Tongue (tissue), 2 donors: ENCODE measurements around the gene ANKRD2. TPM values are rescaled to one million over a fixed set of nuclear protein-coding genes. Genes with fewer than 3 reads are reported as not detected.

Experiments used
- DNase-seq: peaks from one replicate; pipeline ENCODE4 v3.0.0-alpha.2; 2015
- total RNA-seq: library from RNA; depleted of rRNA; stranded (reverse); fragments of >200 nt; gene quantifications from one replicate; pipeline ENCODE4 v1.2.3, GENCODE V29; 2014

Gene ANKRD2
- total RNA-seq, 1 donor from 2014 or later: 29.7 TPM

DNA sequence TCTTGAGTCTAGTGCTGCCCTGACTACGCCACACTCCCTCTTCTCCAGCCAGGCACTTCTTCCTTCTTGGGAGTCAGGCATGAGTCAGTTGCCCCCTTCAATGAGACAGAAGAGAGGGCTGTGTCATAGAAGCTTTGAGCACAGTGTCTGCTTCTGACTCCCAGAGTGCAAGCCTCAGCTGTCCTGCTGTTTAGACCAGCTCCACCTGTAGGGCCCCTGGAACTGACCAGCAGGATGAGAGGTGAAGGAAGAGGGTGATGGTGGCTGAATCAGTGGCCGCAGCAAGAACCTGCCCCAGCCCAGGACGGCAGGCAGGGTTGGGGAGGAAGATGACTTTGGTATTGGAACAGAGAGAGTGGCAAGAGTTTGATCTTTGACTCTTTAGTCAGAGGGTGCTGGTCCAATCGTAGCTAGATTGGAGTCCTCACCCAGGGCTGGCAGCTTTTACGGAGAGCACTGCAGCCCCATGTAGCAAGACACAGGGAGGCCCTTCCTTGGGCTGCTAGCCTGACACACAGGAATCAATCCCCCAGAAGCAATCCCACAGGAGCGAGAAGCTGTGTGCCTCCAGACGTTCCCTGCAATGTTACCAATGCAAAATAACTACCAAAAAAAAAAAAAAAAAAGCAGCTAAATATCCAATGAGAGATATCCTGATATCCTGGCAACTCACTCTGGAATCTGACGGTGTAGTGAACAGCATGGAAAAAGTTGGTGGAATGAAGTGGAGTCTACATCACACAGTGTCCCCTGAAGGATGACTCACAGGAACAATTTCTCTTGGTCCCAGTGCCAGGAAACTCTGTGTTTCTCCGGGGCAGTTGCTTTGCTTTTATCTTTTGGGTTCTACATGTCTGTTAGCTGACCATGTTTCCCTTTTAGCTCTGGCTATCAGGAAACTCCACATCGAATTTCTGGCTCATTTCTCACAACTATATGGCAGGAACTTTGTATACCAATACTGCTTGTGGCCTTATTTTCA, 23.8 kb downstream of the ANKRD2 start:
- DNase-seq: no peak

DNA sequence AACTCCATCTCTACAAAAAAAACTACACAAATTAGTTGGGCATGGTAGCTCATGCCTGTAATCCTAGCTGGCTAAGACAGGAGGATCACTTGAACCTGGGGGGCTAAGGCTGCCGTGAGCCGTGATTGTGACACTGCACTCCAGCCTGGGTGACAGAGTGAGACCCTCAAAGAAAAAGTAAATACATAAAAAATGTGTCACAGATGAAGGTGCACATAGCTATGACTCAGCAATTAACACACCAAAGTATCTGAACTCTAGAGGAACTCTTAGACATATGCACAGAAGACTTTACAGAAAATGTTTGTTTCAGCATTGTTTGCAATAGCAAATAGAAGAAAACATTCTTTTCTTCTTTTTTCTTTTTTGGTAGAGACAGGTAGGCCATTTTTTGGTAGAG, 25.2 kb downstream of the ANKRD2 start:
- no peak for DNase-seq

DNA sequence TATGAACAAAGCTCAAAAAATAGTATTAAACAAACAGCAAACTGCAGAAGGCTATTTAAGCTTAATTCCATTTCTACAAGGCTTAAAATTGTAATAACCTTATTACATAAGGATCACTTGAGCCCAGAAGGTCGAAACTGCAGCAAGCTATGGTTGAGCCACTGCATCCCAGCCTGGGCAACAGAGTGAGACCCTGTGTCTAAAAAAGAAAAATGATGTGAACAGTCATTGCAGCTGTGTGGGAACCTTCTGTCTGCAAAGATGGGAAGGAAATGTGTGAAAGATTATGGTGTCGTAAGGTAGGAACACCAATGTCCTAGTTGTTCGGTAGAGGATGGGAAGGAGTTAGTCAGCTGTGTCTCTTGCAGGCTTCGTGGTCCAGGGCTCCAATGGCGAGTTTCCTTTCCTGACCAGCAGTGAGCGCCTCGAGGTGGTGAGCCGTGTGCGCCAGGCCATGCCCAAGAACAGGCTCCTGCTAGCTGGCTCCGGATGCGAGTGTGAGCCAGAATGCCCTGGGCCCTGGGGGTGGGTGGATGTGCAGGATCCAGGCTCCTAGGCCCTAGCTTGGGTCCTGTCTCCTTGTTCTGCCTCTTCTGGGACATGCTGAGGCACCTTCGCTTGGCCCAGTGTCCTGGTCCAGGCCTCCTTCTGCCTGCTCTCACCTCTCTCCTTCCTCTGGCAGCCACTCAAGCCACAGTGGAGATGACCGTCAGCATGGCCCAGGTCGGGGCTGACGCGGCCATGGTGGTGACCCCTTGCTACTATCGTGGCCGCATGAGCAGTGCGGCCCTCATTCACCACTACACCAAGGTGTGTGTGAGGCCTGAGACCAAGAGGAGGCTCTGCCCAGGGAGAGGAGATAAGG, 26.1 kb downstream of the ANKRD2 start:
- DNase-seq: no peak

DNA sequence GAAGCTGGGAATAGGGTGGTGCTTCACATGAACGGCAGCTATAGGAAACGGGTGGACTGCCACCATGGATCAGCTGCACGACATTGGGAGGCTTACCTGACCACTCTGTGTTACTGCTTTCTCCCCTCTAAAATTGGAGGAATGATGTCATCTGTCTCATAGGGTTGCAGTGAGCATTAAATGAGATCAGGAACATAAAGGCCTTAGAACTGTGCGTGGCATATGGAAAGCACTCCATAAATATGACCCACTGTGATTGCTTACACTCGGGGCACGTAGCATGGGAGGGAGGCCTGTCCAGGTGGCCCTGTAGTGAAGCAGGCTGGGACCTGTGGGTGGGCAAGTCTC, 26.7 kb downstream of the ANKRD2 start:
- DNase-seq: no peak

DNA sequence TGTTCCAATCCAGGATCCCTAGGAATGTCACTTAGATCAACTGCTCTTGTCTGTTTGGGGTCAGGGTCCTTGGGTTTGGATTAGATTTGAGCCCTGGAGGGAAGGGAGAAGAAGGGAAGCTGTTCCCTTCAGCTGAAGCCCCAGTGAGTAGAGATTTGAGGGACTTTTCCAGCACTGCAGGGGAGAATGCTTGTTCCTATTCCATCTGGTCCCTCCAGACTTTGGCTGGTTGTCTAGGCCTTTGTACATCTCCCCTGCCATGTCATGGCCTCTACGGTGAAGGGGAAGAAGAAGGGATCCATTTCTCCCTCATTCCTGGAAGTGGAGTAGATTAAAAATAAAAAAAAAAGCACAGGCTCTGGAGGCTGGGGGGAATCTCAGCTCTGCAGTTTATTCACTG, 28.0 kb downstream of the ANKRD2 start:
- no peak for DNase-seq

DNA sequence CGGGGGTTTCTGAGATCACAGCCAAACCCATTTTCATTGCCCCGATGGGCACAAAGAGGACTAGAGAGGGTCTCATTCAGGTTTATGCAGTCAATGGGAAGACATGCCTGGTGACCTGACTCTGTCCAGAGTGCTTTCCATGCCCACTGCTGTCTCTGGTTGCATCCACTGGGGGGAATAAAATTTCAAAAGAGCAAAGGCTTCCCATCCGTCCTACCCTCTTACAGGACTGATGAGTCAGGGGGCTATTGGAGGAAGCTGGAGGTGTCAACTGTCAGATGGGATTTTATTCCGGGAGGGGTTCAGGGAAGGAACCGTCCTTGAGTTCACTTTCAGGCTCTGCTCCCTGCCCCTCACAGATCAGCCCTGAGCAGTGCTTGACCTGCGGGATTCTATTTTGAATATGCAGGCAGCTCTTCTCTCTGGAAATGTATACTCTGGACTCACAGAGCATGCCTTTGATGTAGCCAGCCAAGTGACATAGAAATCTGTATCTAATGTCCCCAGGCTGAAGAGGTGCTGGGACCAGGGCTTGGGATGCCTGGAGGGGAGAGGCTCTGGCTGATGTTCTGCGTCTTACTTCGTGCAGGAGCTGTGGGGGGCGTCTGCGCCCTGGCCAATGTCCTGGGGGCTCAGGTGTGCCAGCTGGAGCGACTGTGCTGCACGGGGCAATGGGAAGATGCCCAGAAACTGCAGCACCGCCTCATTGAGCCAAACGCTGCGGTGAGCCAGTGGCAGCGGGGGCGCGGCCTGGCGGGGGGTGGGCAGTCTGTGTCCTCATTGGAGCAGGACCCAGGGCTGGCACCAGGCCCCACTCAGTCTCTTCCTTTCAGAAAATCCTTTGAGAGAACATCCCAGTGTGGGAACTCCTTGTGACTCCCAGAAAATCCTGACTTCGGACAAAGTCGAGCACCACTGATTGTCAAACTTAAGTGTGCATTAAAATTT, 29.0 kb downstream of the ANKRD2 start:
- DNase-seq: peak; percentile 37

DNA sequence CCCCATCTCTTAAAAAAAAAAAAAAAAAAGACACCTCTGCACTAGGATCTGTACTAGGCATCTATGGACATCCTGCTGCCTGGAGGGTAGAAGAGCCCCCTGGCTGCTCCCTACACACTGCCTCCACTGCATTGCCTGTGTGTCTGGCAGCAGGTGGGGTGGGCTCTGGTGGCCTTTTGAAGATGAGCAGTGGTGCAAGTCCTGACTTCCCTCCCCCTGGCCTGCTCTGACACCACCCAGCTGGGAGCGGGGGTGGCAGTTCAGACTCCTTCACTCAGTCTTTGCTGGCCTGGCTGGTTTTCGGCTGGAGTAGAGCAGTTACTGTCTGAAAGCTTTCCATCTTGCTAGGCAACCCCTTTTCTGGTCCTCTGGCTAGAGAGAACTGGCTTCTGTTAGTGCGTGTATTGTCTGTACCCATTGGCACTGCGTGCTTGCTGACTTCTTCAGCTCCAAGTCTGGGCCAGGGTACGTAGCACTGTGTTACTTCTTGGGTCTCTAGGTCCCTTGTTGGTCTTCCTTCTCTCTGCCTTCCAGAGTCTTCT, 34.6 kb downstream of the ANKRD2 start:
- DNase-seq: no peak

DNA sequence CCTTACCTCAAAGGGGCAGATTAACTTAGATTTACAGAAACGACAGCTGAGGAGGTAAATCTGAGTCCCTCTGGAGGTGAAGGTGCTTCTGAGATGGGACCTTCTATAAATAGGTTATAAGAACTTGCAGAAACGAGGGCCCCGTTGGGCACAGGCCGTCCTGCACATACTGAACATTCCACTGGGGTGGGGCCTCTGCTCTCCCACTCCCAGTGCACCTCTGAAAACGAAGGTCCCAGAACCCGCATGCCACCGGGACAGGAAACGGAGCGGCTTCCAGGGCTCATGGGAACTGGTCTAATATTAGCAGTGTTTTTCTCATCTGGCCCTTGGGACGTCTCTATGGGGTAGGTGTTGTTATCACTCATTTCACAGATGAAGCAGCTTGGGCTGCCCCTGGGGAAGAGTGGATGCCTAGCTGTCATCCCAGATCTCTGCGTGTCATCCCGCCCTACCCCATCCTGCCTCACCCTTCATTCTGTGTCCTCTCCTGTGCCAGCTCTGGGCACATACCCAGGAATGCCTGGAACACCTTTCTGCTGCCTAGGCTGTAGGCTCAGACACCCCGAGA, 36.5 kb downstream of the ANKRD2 start:
- peak; percentile 77 for DNase-seq

DNA sequence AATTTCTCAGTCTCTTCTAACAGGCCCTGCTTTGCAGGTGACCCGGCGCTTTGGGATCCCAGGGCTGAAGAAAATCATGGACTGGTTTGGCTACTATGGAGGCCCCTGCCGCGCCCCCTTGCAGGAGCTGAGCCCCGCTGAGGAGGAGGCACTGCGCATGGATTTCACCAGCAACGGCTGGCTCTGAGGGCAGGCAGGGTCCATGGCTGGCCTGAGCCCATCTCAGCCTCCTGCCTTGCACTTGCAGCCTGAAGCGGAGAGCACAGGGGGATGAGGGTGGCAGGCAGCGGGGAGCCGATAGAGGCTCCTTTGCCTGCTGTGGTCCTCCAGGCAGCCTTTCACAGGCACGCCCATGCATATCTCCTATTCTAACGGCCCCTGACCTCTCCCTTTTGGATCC, 38.9 kb downstream of the ANKRD2 start:
- DNase-seq: no peak

DNA sequence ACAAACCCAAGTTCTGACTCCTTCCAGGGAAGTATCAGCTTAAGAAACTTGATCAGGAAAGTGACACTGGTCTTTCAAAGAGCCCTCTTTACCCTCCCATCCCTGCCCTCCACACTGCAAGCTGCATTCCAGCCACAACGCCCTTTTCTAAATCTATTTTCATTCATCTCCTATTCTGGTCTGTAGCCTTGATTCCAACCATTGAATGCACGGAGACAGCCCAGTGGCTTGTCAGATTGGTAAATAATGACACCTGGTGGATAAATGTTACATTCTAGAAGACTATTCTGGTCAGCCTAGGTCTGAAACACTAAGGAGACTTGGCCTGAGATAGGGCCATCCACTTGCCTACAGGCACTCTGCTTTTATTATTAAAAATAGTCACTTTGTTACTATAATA, 39.8 kb downstream of the ANKRD2 start:
- peak; percentile 79 for DNase-seq

DNA sequence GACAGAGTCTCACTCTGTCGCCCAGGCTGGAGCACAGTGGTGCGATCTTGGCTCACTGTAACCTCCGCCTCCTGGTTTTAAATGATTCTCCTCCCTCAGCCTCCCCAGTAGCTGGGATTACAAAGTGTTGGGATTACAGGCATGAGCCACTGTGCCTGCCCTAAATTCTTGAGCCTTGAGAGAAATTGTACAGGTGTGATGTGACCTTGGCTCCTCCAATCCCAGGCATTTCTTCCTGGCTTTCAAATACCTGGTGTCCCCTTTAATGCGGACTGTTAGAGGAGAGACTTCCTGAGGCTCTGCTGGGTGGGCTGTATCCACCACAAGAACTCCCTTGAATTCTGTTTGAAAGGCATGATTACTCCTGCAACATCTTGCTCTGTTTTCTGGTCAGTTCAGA, 45.7 kb downstream of the ANKRD2 start:
- DNase-seq: no peak

DNA sequence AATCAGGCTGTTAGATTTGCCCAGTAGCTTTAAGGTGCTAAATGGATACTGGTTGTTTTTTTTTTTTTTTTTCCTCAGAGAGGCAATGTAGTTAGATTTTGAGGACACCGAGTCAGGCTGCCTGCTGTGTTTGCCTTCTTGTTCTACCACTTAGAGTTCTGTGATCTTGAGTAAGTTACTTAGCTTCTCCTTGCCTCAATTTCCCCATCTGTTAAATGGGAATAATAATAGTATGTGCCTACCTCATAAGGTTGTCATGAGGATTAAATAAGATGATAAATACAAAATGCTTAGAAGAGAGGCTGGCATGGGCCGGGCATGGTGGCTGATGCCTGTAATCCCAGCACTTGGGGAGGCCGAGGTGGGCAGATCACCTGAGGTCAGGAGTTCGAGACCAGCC, 46.2 kb downstream of the ANKRD2 start:
- DNase-seq: no peak

DNA sequence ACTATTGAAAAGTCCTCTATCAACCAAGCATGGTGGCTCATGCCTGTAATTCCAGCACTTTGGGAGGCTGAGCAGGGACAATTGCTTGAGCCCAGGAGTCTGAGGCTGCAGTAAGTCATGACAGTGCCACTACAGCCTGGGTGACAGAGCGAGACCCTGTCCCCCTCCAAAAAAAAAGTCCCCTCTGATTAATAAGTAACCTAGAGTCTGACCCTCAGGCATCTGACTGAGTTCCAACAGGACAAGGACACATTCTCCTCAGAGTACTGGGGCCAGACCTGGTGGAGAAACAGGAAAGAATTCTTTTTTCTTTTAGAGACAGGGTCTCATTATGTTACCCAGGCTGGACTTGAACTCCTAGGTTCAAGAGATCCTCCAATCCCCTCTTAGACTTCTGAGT, 50.7 kb downstream of the ANKRD2 start:
- no peak for DNase-seq

DNA sequence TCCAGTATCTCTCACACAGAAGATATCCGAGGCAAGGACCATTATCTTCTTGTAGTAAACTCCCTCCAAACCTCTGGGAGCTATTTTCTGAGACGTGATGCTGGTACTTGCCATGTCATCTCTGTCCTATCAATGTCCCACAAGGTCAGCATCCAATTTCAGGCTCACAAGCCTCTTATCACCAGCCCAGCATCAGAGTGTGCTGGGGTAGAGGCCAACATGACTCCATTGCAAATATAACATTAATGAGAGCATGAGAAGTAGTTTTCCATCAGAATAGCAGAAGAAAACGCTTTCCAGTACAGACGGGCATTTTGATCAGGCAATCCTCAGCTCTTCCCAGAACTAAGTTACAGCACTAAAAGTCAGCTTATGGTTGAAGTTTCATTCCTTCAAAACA, 55.2 kb downstream of the ANKRD2 start:
- no peak for DNase-seq

DNA sequence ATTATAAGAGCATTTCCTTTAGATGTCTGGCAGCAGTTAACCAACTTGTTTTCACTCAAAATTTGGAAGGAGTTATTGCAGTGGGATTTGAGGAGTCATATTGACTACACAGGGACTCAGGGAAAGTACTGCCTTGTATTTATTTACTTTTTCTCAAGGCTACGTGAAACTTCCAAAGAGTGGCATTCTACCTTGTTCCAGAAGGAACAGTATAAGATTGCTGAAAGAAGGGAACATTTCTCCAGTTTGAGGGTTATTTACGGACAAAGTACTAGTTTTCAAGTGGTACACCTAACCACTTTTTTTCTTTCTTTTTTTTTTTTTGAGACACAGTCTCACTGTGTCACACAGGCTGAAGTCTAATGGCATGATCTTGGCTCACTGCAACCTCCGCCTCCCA, 55.6 kb downstream of the ANKRD2 start:
- DNase-seq: peak; percentile 23

DNA sequence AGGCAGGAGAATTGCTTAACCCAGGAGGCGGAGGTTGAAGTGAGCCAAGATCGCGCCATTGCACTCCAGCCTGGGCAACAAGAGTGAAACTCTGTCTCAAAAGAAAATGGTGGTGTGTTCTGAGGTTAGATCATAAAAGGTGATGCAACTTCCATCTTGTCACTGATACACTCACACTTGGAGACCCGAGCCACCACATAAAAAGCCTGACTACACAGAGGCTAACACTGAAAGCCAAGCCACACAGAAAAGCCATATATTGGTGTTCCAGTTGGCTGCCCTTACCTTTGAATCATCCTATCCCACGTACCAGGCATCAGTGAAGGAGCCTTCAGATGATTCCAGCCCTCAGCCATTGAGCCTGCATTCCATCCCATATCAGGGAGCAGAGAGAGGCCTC, 56.7 kb downstream of the ANKRD2 start:
- DNase-seq: no peak

DNA sequence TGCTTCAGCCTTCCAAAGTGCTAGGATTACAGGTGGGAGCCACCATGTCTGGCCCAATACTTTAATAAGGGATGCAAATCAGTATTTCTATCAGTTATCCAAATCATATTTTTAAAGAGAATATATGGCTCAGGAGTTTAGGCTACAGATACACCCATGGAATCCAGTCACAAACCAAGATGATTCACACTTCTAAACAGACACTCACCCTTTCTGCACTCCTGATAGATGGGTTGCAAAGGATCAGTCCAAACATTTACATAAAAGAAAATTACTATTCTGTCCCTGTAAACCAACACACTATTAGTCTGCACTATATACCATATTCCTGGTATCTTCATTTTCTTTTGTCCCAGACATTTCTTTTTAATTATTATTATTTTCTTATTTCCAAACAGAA, 58.5 kb downstream of the ANKRD2 start:
- no peak for DNase-seq

DNA sequence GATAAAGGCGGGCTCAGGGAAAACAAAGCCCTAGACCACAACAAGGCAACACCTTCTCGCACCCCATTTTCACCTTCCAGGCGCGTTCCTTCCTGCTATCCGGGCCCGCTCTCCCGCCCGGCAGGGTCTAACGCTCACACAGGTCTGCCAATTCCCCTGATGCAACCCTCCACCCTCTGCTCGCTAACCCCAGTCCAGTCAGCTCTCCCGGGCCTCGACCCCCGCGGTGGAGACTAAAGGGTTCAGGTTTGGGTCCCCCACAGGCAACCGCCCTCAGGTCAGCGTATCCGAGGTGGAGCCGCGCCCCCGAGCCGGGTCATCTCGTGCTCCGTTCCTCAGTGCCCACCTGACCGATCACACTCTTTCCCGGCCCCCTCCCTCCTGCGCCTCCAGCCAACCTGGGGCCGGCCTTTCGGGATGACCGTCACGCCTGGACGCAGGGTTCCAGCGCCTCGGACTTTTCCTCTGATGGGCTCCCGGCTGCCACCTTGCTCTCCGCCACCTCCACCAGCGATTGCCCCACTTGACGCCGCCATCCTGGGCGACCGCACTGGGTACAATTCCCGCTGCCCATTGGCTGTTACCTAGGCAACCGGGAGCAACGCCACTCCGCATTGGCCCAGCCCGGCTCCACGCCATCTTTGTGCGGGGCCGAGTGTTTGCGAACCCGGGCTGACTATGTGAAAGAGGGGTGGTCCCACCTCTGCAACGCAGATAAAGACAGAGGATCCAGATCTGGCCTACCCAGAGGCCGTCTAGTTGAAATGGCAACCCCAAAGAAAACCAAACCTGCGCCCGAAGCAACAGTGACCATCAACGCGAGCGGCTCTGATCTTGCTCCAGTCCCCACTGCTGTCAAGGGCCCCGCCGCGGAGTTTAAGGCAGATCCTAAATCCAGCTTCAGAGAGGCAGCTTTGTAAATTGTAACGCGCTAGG, 60.6 kb downstream of the ANKRD2 start, which contains the start of gene MORN4:
MORN4 (minus strand) TSS at position 552 of the 936 bp plus-strand sequence. CDS start 13,847 bp downstream, outside the sequence.
- DNase-seq: peak; percentile 97
